T-helper 2 cell treated with Interferon-gamma antibody and Interleukin-4, amounts not matched to agents 100 ng/mL and 5 ng/mL, for 36 hours (primary cell): ENCODE measurements around the gene ZFPM1. TPM values are rescaled to one million over a fixed set of nuclear protein-coding genes. Genes with fewer than 3 reads are reported as not detected.
"Not testable (repeated sequence)": the region's sequence is repeated elsewhere in the genome, so short reads cannot be mapped to it uniquely, and the experiment has no call there.

Source experiments
- intact Hi-C: fragments of 100-400 bp; cut with micrococcal nuclease; formaldehyde crosslinking; loops from one replicate; pipeline ENCODE4 v1.15.1; 2023
- total RNA-seq: library from RNA; stranded (reverse); gene quantifications from 2 replicates; pipeline ENCODE4 v1.2.3, GENCODE V29; 2022

ZFPM1 gene
- total RNA-seq, result 10.8 and 11.5 TPM in 2 replicates

- intact Hi-C loops, result loop anchor here (2.0 to 10.0 kb wide), 5 partner anchors 118 to 501 kb away; partner anchors contain the start of genes BANP, GALNS, PIEZO1 and TRAPPC2L
Measured at GRCh38 chr16:88453217-88453531, at the start of gene ZFPM1. ZFPM1 (plus strand) TSS chr16:88453280; CDS start chr16:88453639, 359 bp downstream.

- intact Hi-C loops, result no loop called here
Measured at GRCh38 chr16:88403794-88404581, 49.1 kb upstream of the ZFPM1 start.

GRCh38 chr16:88404769-88405168 lies 48.3 kb upstream of the ZFPM1 start:
- intact Hi-C loops, result no loop called here

- intact Hi-C loops, result no loop called here
Measured at GRCh38 chr16:88405216-88406060, 47.6 kb upstream of the ZFPM1 start.

- intact Hi-C loops, result no loop called here
Measured at GRCh38 chr16:88406096-88407041, 46.7 kb upstream of the ZFPM1 start.

- intact Hi-C loops, result no loop called here
Measured at GRCh38 chr16:88407042-88407420, 46.0 kb upstream of the ZFPM1 start.

GRCh38 chr16:88407807-88408206 lies 45.3 kb upstream of the ZFPM1 start:
- intact Hi-C loops, result no loop called here

- intact Hi-C loops, result no loop called here
Measured at GRCh38 chr16:88408561-88409142, 44.4 kb upstream of the ZFPM1 start.

GRCh38 chr16:88409296-88410065 lies 43.6 kb upstream of the ZFPM1 start:
- intact Hi-C loops, result no loop called here

GRCh38 chr16:88410297-88410968 lies 42.6 kb upstream of the ZFPM1 start:
- intact Hi-C loops, result not testable (repeated sequence)

- intact Hi-C loops, result no loop called here
Measured at GRCh38 chr16:88411951-88412576, 41.0 kb upstream of the ZFPM1 start.

GRCh38 chr16:88412766-88413165 lies 40.3 kb upstream of the ZFPM1 start:
- intact Hi-C loops, result no loop called here

- intact Hi-C loops, result no loop called here
Measured at GRCh38 chr16:88413231-88413630, 39.8 kb upstream of the ZFPM1 start.

GRCh38 chr16:88413631-88414030 lies 39.4 kb upstream of the ZFPM1 start:
- intact Hi-C loops, result no loop called here

- intact Hi-C loops, result no loop called here
Measured at GRCh38 chr16:88414521-88415380, 38.3 kb upstream of the ZFPM1 start.

GRCh38 chr16:88415381-88415705 lies 37.7 kb upstream of the ZFPM1 start:
- intact Hi-C loops, result no loop called here

- intact Hi-C loops, result no loop called here
Measured at GRCh38 chr16:88415713-88416323, 37.3 kb upstream of the ZFPM1 start.

- intact Hi-C loops, result no loop called here
Measured at GRCh38 chr16:88416686-88417085, 36.4 kb upstream of the ZFPM1 start.
